NCI-H524 (cell line): ENCODE data around the gene DUSP14.

Source experiments
- DNase-seq, 2 experiments: peaks; one replicate each; lab custom pipeline; 2025; lab: John Stamatoyannopoulos, UW

The DUSP14 gene

GRCh38 chr17:37558299-37558698 lies 68.6 kb downstream of the DUSP14 start:
- DNase-seq, result no peak

DNA sequence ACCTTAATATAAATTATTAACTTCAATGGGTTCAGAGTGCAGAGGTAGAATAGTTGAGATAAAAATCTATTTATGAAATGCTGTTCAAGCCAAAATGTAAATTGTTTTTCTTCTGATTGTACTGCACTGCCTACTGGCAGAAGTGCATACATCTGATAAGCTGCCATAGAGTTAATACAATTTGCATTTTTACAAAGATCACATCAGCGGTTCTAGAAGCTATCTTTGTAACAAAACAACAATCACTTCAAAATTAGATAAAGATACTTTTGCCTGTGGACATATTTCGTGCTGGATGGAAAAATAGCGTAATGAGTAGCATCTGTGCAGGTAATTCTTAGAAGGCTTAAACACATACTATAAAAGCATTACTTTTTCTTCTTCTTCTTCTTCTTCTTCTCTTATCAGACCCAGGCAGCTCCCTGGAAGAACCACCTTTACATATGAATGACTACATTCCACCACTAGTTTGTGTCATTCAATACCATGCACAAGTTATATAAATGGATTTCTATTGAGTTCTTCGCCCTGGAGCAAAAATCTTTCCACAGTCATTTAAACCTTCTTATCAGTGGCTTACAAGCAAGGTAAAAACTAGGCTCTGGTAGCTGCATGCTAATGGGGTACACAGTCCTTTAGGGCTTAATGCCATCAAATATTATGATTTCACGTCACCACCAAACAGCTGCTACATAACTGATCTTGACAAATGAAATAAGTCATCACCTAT lies 72.5 kb downstream of the DUSP14 start:
- DNase-seq, result no peak
